Measurements from ENCODE around the gene SMIM11.
A peak's percentile ranks its signal among the peaks of the same experiment; 100 is the strongest.

SMIM11 gene

GRCh38 chr21:34345892-34346291 lies 29.4 kb upstream of the SMIM11 start:
- peak overlapping the region; percentile 86 to 92 for H2BK12ac ChIP-seq (ENCODE audit: low read length in 2 of 2)
- H2BK120ac ChIP-seq (ENCODE audit: low read depth, low read length): peak overlapping the region; percentile 87
- H3K14ac ChIP-seq (ENCODE audit: low read length in 2 of 2): no peak overlapping the region
- H3K36me3 ChIP-seq (ENCODE audit: control insufficient read depth in 1 of 2, insufficient read depth in 2 of 2, low read depth in 1 of 2, low read length in 2 of 2): no peaks in the 10 kb centered on the region
- H3K9me3 ChIP-seq (ENCODE audit: control insufficient read depth, low read length): no peaks in the 10 kb centered on the region
- no peak overlapping the region for H3K27ac ChIP-seq (ENCODE audit: low read length, poor library complexity, severe bottlenecking)
- peak; percentile 78 for DNase-seq
- peak overlapping the region; percentile 70 for H4K8ac ChIP-seq (ENCODE audit: low read length)
- H3K4me1 ChIP-seq (ENCODE audit: control insufficient read depth, insufficient read depth, low read depth, low read length): peaks cover 18% of the 10 kb centered on the region
- H3K9ac ChIP-seq (ENCODE audit: low read length): no peak overlapping the region
- no peak overlapping the region for H3K4me3 ChIP-seq (ENCODE audit: insufficient read depth in 1 of 2, low read depth in 1 of 2, low read length in 2 of 2)
- H2BK15ac ChIP-seq (ENCODE audit: low read depth, poor library complexity, severe bottlenecking): peak overlapping the region; percentile 89
- H2BK5ac ChIP-seq (ENCODE audit: low read depth, low read length, poor library complexity, severe bottlenecking): peak overlapping the region; percentile 49
- H3K27me3 ChIP-seq (ENCODE audit: control insufficient read depth in 1 of 2, insufficient read depth in 1 of 2, low read length in 2 of 2): no peaks in the 10 kb centered on the region
- H3K4me2 ChIP-seq (ENCODE audit: low read length, poor library complexity, severe bottlenecking): peak overlapping the region; percentile 46
- H4K91ac ChIP-seq (ENCODE audit: low read length): peak overlapping the region; percentile 97
- no peak overlapping the region for H2AFZ ChIP-seq (ENCODE audit: low read depth, low read length)
- H3K23ac ChIP-seq (ENCODE audit: low read length in 2 of 2): no peak overlapping the region
- peak overlapping the region; percentile 42 for H2AK5ac ChIP-seq (ENCODE audit: low read length, severe bottlenecking)
- H3K79me1 ChIP-seq (replicated peaks; ENCODE audit: low read length, poor library complexity, severe bottlenecking): no peaks in the 10 kb centered on the region
- H3K18ac ChIP-seq (ENCODE audit: low read depth in 1 of 2, low read length in 2 of 2): peak overlapping the region; percentile 76 to 83
- H3K4ac ChIP-seq (ENCODE audit: low read depth in 1 of 2, low read length in 2 of 2): peak overlapping the region; percentile 42 to 54
- WGBS: 26% methylated on average over 9 of the region's 10 CpGs

DNA sequence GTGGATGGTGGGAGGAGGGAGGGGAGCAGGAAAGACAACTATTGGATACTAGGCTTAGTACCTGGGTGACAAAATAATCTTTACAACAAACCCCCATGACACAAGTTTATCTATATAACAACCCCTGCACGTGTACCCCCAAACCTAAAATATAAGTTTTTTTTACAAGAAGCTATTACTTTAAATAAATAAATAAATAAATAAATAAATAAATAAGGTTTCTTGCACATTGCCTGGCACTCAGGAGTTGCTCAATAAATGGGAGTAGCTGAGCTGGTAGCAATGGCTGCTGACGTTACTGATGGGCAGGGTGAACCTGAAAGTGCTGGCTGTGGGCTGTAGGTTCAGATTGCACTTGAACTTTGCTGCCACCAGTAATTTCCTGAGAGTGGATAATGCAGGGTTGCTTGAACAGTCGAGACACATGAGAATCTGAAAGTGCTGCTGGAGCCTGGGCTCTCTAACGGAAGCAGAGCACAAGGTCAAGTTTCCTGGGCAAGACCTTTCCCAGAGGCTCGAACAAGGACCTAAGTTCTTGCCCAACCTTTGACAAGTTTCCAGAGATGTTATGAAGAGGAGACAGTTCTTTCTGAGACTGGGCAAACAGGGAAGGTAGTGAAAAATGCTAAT lies 26.3 kb upstream of the SMIM11 start:
- Histone ChIP-seq H3K79me1 (replicated peaks; ENCODE audit: low read length, poor library complexity, severe bottlenecking) (no peaks in the 10 kb centered on the region), H3K9me3 (ENCODE audit: control insufficient read depth, low read length) (no peaks in the 10 kb centered on the region), H3K23ac (ENCODE audit: low read length in 2 of 2) (no peak overlapping the region), H3K4me1 (ENCODE audit: control insufficient read depth, insufficient read depth, low read depth, low read length) (peaks cover 20% of the 10 kb centered on the region), H2BK15ac (ENCODE audit: low read depth, poor library complexity, severe bottlenecking) (no peak overlapping the region), H3K36me3 (ENCODE audit: control insufficient read depth in 1 of 2, insufficient read depth in 2 of 2, low read depth in 1 of 2, low read length in 2 of 2) (no peaks in the 10 kb centered on the region), H3K4me3 (ENCODE audit: insufficient read depth in 1 of 2, low read depth in 1 of 2, low read length in 2 of 2) (no peak overlapping the region), H3K9ac (ENCODE audit: low read length) (no peak overlapping the region), H2AFZ (ENCODE audit: low read depth, low read length) (no peak overlapping the region), H3K4me2 (ENCODE audit: low read length, poor library complexity, severe bottlenecking) (no peak overlapping the region), H3K27me3 (ENCODE audit: control insufficient read depth in 1 of 2, insufficient read depth in 1 of 2, low read length in 2 of 2) (no peaks in the 10 kb centered on the region), H4K91ac (ENCODE audit: low read length) (no peak overlapping the region), H3K27ac (ENCODE audit: low read length, poor library complexity, severe bottlenecking) (no peak overlapping the region), H3K14ac (ENCODE audit: low read length in 2 of 2) (no peak overlapping the region), H2BK5ac (ENCODE audit: low read depth, low read length, poor library complexity, severe bottlenecking) (no peak overlapping the region), H3K4ac (ENCODE audit: low read depth in 1 of 2, low read length in 2 of 2) (no peak overlapping the region), H3K18ac (ENCODE audit: low read depth in 1 of 2, low read length in 2 of 2) (no peak overlapping the region), H2BK120ac (ENCODE audit: low read depth, low read length) (no peak overlapping the region), H2AK5ac (ENCODE audit: low read length, severe bottlenecking) (peak overlapping the region; percentile 29), H4K8ac (ENCODE audit: low read length) (no peak overlapping the region), H2BK12ac (ENCODE audit: low read length in 2 of 2) (no peak overlapping the region)
- no peak for DNase-seq
- WGBS: 43% methylated on average over 4 of the region's 5 CpGs

GRCh38 chr21:34351786-34352241 lies 23.5 kb upstream of the SMIM11 start:
- Histone ChIP-seq H3K14ac (ENCODE audit: low read length in 2 of 2) (no peak overlapping the region), H2AK5ac (ENCODE audit: low read length, severe bottlenecking) (peak overlapping the region; percentile 31), H3K4me1 (ENCODE audit: control insufficient read depth, insufficient read depth, low read depth, low read length) (peaks cover 7% of the 10 kb centered on the region), H3K23ac (ENCODE audit: low read length in 2 of 2) (no peak overlapping the region), H2BK120ac (ENCODE audit: low read depth, low read length) (no peak overlapping the region), H2BK15ac (ENCODE audit: low read depth, poor library complexity, severe bottlenecking) (no peak overlapping the region), H3K18ac (ENCODE audit: low read depth in 1 of 2, low read length in 2 of 2) (no peak overlapping the region), H3K9ac (ENCODE audit: low read length) (no peak overlapping the region), H2BK12ac (ENCODE audit: low read length in 2 of 2) (no peak overlapping the region), H3K27ac (ENCODE audit: low read length, poor library complexity, severe bottlenecking) (no peak overlapping the region), H4K8ac (ENCODE audit: low read length) (no peak overlapping the region), H3K4ac (ENCODE audit: low read depth in 1 of 2, low read length in 2 of 2) (no peak overlapping the region), H3K79me1 (replicated peaks; ENCODE audit: low read length, poor library complexity, severe bottlenecking) (no peaks in the 10 kb centered on the region), H2BK5ac (ENCODE audit: low read depth, low read length, poor library complexity, severe bottlenecking) (no peak overlapping the region), H4K91ac (ENCODE audit: low read length) (no peak overlapping the region), H3K27me3 (ENCODE audit: control insufficient read depth in 1 of 2, insufficient read depth in 1 of 2, low read length in 2 of 2) (peaks cover 0 to 5% of the 10 kb centered on the region in 2 experiments), H3K4me2 (ENCODE audit: low read length, poor library complexity, severe bottlenecking) (no peak overlapping the region), H2AFZ (ENCODE audit: low read depth, low read length) (no peak overlapping the region), H3K4me3 (ENCODE audit: insufficient read depth in 1 of 2, low read depth in 1 of 2, low read length in 2 of 2) (no peak overlapping the region), H3K36me3 (ENCODE audit: control insufficient read depth in 1 of 2, insufficient read depth in 2 of 2, low read depth in 1 of 2, low read length in 2 of 2) (no peaks in the 10 kb centered on the region), H3K9me3 (ENCODE audit: control insufficient read depth, low read length) (no peaks in the 10 kb centered on the region)
- 34% methylated on average over 6 of the region's 6 CpGs for WGBS
- peak; percentile 59 for DNase-seq

- H2BK5ac ChIP-seq (ENCODE audit: low read depth, low read length, poor library complexity, severe bottlenecking): no peak overlapping the region
- H3K4me3 ChIP-seq (ENCODE audit: insufficient read depth in 1 of 2, low read depth in 1 of 2, low read length in 2 of 2): no peak overlapping the region
- H3K4me2 ChIP-seq (ENCODE audit: low read length, poor library complexity, severe bottlenecking): no peak overlapping the region
- H2BK12ac ChIP-seq (ENCODE audit: low read length in 2 of 2): no peak overlapping the region
- no peaks in the 10 kb centered on the region for H3K9me3 ChIP-seq (ENCODE audit: control insufficient read depth, low read length)
- no peak for DNase-seq
- H3K36me3 ChIP-seq (ENCODE audit: control insufficient read depth in 1 of 2, insufficient read depth in 2 of 2, low read depth in 1 of 2, low read length in 2 of 2): no peaks in the 10 kb centered on the region
- no peaks in the 10 kb centered on the region for H3K79me1 ChIP-seq (replicated peaks; ENCODE audit: low read length, poor library complexity, severe bottlenecking)
- H2BK120ac ChIP-seq (ENCODE audit: low read depth, low read length): no peak overlapping the region
- no peak overlapping the region for H3K9ac ChIP-seq (ENCODE audit: low read length)
- 89% methylated on average over 4 of the region's 4 CpGs for WGBS
- no peak overlapping the region for H2BK15ac ChIP-seq (ENCODE audit: low read depth, poor library complexity, severe bottlenecking)
- peaks cover 7% of the 10 kb centered on the region for H3K4me1 ChIP-seq (ENCODE audit: control insufficient read depth, insufficient read depth, low read depth, low read length)
- H3K14ac ChIP-seq (ENCODE audit: low read length in 2 of 2): no peak overlapping the region
- peaks cover 0 to 5% of the 10 kb centered on the region in 2 experiments for H3K27me3 ChIP-seq (ENCODE audit: control insufficient read depth in 1 of 2, insufficient read depth in 1 of 2, low read length in 2 of 2)
- no peak overlapping the region for H2AK5ac ChIP-seq (ENCODE audit: low read length, severe bottlenecking)
- no peak overlapping the region for H4K8ac ChIP-seq (ENCODE audit: low read length)
- H4K91ac ChIP-seq (ENCODE audit: low read length): no peak overlapping the region
- no peak overlapping the region for H3K27ac ChIP-seq (ENCODE audit: low read length, poor library complexity, severe bottlenecking)
- no peak overlapping the region for H3K23ac ChIP-seq (ENCODE audit: low read length in 2 of 2)
- no peak overlapping the region for H3K18ac ChIP-seq (ENCODE audit: low read depth in 1 of 2, low read length in 2 of 2)
- H2AFZ ChIP-seq (ENCODE audit: low read depth, low read length): no peak overlapping the region
- no peak overlapping the region for H3K4ac ChIP-seq (ENCODE audit: low read depth in 1 of 2, low read length in 2 of 2)
Measured at GRCh38 chr21:34352556-34352955, 22.8 kb upstream of the SMIM11 start.
